ENCODE data around the gene CD14. TPM values are rescaled to one million over a fixed set of nuclear protein-coding genes. Genes with fewer than 3 reads are reported as not detected.

CD14 gene
- total RNA-seq, 1 donor from 2014 or later, result 0.16 TPM

GRCh38 chr5:140634103-140634502 is 1.1 kb upstream of the CD14 start:
- Mint-ChIP-seq H3K27me3 (ENCODE audit: low read depth, unreplicated experiment) (no peaks in the 10 kb centered on the region), H3K4me1 (ENCODE audit: low read depth, unreplicated experiment) (peaks cover 4% of the 10 kb centered on the region), H3K36me3 (ENCODE audit: low read depth, unreplicated experiment) (peaks cover 2% of the 10 kb centered on the region), H3K9me3 (ENCODE audit: unreplicated experiment) (peaks cover 13% of the 10 kb centered on the region), H3K4me3 (ENCODE audit: unreplicated experiment) (no peak overlapping the region), H3K27ac (ENCODE audit: unreplicated experiment) (no peak overlapping the region)
- Histone ChIP-seq H3K9me3 (ENCODE audit: insufficient read depth, low read depth, low read length) (peaks cover 4% of the 10 kb centered on the region), H3K27me3 (ENCODE audit: insufficient read depth, low read length) (peaks cover 22% of the 10 kb centered on the region), H3K79me2 (ENCODE audit: insufficient read depth, low read length) (no peaks in the 10 kb centered on the region), H3K9ac (ENCODE audit: low read length) (no peak overlapping the region), H3K4me2 (ENCODE audit: low read length) (no peak overlapping the region), H3K4me3 (ENCODE audit: insufficient read depth, low read depth, low read length) (no peak overlapping the region), H3K36me3 (ENCODE audit: insufficient read depth, low read length) (no peaks in the 10 kb centered on the region), H4K20me1 (ENCODE audit: insufficient read depth, low read length) (no peaks in the 10 kb centered on the region), H3K4me1 (ENCODE audit: insufficient read depth, low read length) (peaks cover 16% of the 10 kb centered on the region), H3K27ac (ENCODE audit: low read depth, low read length) (no peak overlapping the region), H2AFZ (ENCODE audit: low read depth, low read length) (no peak overlapping the region)
- no peak for DNase-seq (ENCODE audit: low read depth)
- no peak for TF ChIP-seq EZH2 (IDR thresholded peaks at IDR 0.05; ENCODE audit: insufficient read depth, low read length)
- TF ChIP-seq, protein P1, sequence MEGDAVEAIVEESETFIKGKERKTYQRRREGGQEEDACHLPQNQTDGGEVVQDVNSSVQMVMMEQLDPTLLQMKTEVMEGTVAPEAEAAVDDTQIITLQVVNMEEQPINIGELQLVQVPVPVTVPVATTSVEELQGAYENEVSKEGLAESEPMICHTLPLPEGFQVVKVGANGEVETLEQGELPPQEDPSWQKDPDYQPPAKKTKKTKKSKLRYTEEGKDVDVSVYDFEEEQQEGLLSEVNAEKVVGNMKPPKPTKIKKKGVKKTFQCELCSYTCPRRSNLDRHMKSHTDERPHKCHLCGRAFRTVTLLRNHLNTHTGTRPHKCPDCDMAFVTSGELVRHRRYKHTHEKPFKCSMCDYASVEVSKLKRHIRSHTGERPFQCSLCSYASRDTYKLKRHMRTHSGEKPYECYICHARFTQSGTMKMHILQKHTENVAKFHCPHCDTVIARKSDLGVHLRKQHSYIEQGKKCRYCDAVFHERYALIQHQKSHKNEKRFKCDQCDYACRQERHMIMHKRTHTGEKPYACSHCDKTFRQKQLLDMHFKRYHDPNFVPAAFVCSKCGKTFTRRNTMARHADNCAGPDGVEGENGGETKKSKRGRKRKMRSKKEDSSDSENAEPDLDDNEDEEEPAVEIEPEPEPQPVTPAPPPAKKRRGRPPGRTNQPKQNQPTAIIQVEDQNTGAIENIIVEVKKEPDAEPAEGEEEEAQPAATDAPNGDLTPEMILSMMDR (IDR thresholded peaks at IDR 0.05; ENCODE audit: insufficient read depth, low read depth, low read length), result no peak
- no peak for FAIRE-seq

GRCh38 chr5:140633501-140633900 is 526 bp upstream of the CD14 start:
- no peak overlapping the region for H3K4me3 Mint-ChIP-seq (ENCODE audit: unreplicated experiment)
- Histone ChIP-seq H3K36me3 (ENCODE audit: insufficient read depth, low read length) (no peaks in the 10 kb centered on the region), H3K4me2 (ENCODE audit: low read length) (peak overlapping the region; percentile 85), H4K20me1 (ENCODE audit: insufficient read depth, low read length) (no peaks in the 10 kb centered on the region), H3K27ac (ENCODE audit: low read depth, low read length) (no peak overlapping the region), H3K9ac (ENCODE audit: low read length) (no peak overlapping the region), H3K27me3 (ENCODE audit: insufficient read depth, low read length) (peaks cover 22% of the 10 kb centered on the region), H3K4me3 (ENCODE audit: insufficient read depth, low read depth, low read length) (no peak overlapping the region), H3K79me2 (ENCODE audit: insufficient read depth, low read length) (no peaks in the 10 kb centered on the region), H2AFZ (ENCODE audit: low read depth, low read length) (no peak overlapping the region), H3K4me1 (ENCODE audit: insufficient read depth, low read length) (peaks cover 16% of the 10 kb centered on the region), H3K9me3 (ENCODE audit: insufficient read depth, low read depth, low read length) (peaks cover 8% of the 10 kb centered on the region)
- H3K27ac Mint-ChIP-seq (ENCODE audit: unreplicated experiment), result no peak overlapping the region
- DNase-seq (ENCODE audit: low read depth) (no peak), FAIRE-seq (no peak)
- H3K27me3 Mint-ChIP-seq (ENCODE audit: low read depth, unreplicated experiment), result no peaks in the 10 kb centered on the region
- TF ChIP-seq, protein P1 (IDR thresholded peaks at IDR 0.05; ENCODE audit: insufficient read depth, low read depth, low read length), result no peak
- TF ChIP-seq EZH2 (IDR thresholded peaks at IDR 0.05; ENCODE audit: insufficient read depth, low read length), result no peak
- peaks cover 13% of the 10 kb centered on the region for H3K9me3 Mint-ChIP-seq (ENCODE audit: unreplicated experiment)
- no peaks in the 10 kb centered on the region for H3K4me1 Mint-ChIP-seq (ENCODE audit: low read depth, unreplicated experiment)
- no peaks in the 10 kb centered on the region for H3K36me3 Mint-ChIP-seq (ENCODE audit: low read depth, unreplicated experiment)

GRCh38 chr5:140632366-140633020 is 482 bp downstream of the CD14 start:
- Histone ChIP-seq H3K79me2 (ENCODE audit: insufficient read depth, low read length) (no peaks in the 10 kb centered on the region), H4K20me1 (ENCODE audit: insufficient read depth, low read length) (no peaks in the 10 kb centered on the region), H3K27me3 (ENCODE audit: insufficient read depth, low read length) (peaks cover 22% of the 10 kb centered on the region), H3K4me2 (ENCODE audit: low read length) (peak overlapping the region; percentile 85), H3K4me1 (ENCODE audit: insufficient read depth, low read length) (peaks cover 16% of the 10 kb centered on the region), H3K36me3 (ENCODE audit: insufficient read depth, low read length) (no peaks in the 10 kb centered on the region), H3K27ac (ENCODE audit: low read depth, low read length) (no peak overlapping the region), H3K4me3 (ENCODE audit: insufficient read depth, low read depth, low read length) (peak overlapping the region; percentile 60), H3K9ac (ENCODE audit: low read length) (peak overlapping the region; percentile 12), H2AFZ (ENCODE audit: low read depth, low read length) (peak overlapping the region; percentile 94), H3K9me3 (ENCODE audit: insufficient read depth, low read depth, low read length) (peaks cover 9% of the 10 kb centered on the region)
- Mint-ChIP-seq H3K27me3 (ENCODE audit: low read depth, unreplicated experiment) (no peaks in the 10 kb centered on the region), H3K4me1 (ENCODE audit: low read depth, unreplicated experiment) (no peaks in the 10 kb centered on the region), H3K27ac (ENCODE audit: unreplicated experiment) (no peak overlapping the region), H3K9me3 (ENCODE audit: unreplicated experiment) (peaks cover 17% of the 10 kb centered on the region), H3K36me3 (ENCODE audit: low read depth, unreplicated experiment) (peaks cover 2% of the 10 kb centered on the region), H3K4me3 (ENCODE audit: unreplicated experiment) (no peak overlapping the region)
- DNase-seq (ENCODE audit: low read depth), result peak; percentile 59
- TF ChIP-seq EZH2 (IDR thresholded peaks at IDR 0.05; ENCODE audit: insufficient read depth, low read length), result peak; percentile 78
- TF ChIP-seq, protein P1 (IDR thresholded peaks at IDR 0.05; ENCODE audit: insufficient read depth, low read depth, low read length), result no peak
- FAIRE-seq, result no peak
